ENCODE measurements around the gene PDPN. TPM values are rescaled to one million over a fixed set of nuclear protein-coding genes. Genes with fewer than 3 reads are reported as not detected.
A peak's percentile ranks its signal among the peaks of the same experiment; 100 is the strongest.

Gene PDPN
- total and polyA plus RNA-seq, 3 donors from 2014 or later, result 6.5 to 14.3 (median 8.7) TPM

GRCh38 chr1:13642306-13643004, 58.8 kb downstream of the PDPN start:
- intact Hi-C loops (cut with DNase I; ENCODE audit: low total_unique reads), result no loop called here
- H3K36me3 ChIP-seq (ENCODE audit: low read depth, missing control alignments), result no peaks in the 10 kb centered on the region
- 74 to 86% methylated on average over 3 of the region's 3 CpGs for WGBS, 2 donors
- H3K4me3 ChIP-seq, result no peak overlapping the region
- no peaks in the 10 kb centered on the region for H3K9me3 ChIP-seq
- H3K27ac ChIP-seq, result no peak overlapping the region
- peak; percentile 43 for DNase-seq
- H3K27me3 ChIP-seq, result no peaks in the 10 kb centered on the region
- no peaks in the 10 kb centered on the region for H3K4me1 ChIP-seq
- no peak for TF ChIP-seq POLR2A (IDR thresholded peaks at IDR 0.05)
- TF ChIP-seq CTCF (IDR thresholded peaks at IDR 0.05), result no peak

GRCh38 chr1:13643017-13643416, 59.4 kb downstream of the PDPN start:
- no peak for DNase-seq
- intact Hi-C loops (cut with DNase I; ENCODE audit: low total_unique reads), result no loop called here
- no peak for TF ChIP-seq CTCF (IDR thresholded peaks at IDR 0.05)
- TF ChIP-seq POLR2A (IDR thresholded peaks at IDR 0.05), result no peak
- no peak overlapping the region for H3K27ac ChIP-seq
- 80 to 89% methylated on average over 8 of the region's 8 CpGs for WGBS, 2 donors
- no peaks in the 10 kb centered on the region for H3K27me3 ChIP-seq
- H3K9me3 ChIP-seq, result no peaks in the 10 kb centered on the region
- no peaks in the 10 kb centered on the region for H3K36me3 ChIP-seq (ENCODE audit: low read depth, missing control alignments)
- no peaks in the 10 kb centered on the region for H3K4me1 ChIP-seq
- no peak overlapping the region for H3K4me3 ChIP-seq

- intact Hi-C loops (cut with DNase I; ENCODE audit: low total_unique reads), result no loop called here
- no peak overlapping the region for H3K4me3 ChIP-seq
- no peaks in the 10 kb centered on the region for H3K4me1 ChIP-seq
- H3K36me3 ChIP-seq (ENCODE audit: low read depth, missing control alignments), result no peaks in the 10 kb centered on the region
- whole genome bisulfite sequencing, 2 donors, result 86 to 89% methylated on average over 7 of the region's 7 CpGs
- no peaks in the 10 kb centered on the region for H3K9me3 ChIP-seq
- no peaks in the 10 kb centered on the region for H3K27me3 ChIP-seq
- no peak overlapping the region for H3K27ac ChIP-seq
- TF ChIP-seq CTCF (IDR thresholded peaks at IDR 0.05), result no peak
- TF ChIP-seq POLR2A (IDR thresholded peaks at IDR 0.05), result no peak
- DNase-seq, result no peak
Observed at GRCh38 chr1:13646521-13646920, 62.9 kb downstream of the PDPN start.

- 92 to 94% methylated on average over 3 of the region's 3 CpGs for WGBS, 2 donors
- H3K27ac ChIP-seq, result no peak overlapping the region
- H3K9me3 ChIP-seq, result no peaks in the 10 kb centered on the region
- no peak for DNase-seq
- H3K27me3 ChIP-seq, result no peaks in the 10 kb centered on the region
- H3K4me1 ChIP-seq, result no peaks in the 10 kb centered on the region
- no peak for TF ChIP-seq POLR2A (IDR thresholded peaks at IDR 0.05)
- TF ChIP-seq CTCF (IDR thresholded peaks at IDR 0.05), result no peak
- intact Hi-C loops (cut with DNase I; ENCODE audit: low total_unique reads), result no loop called here
- H3K4me3 ChIP-seq, result no peak overlapping the region
- H3K36me3 ChIP-seq (ENCODE audit: low read depth, missing control alignments), result no peaks in the 10 kb centered on the region
Observed at GRCh38 chr1:13651279-13651678, 67.6 kb downstream of the PDPN start.

- Histone ChIP-seq H3K27me3 (no peaks in the 10 kb centered on the region), H3K27ac (no peak overlapping the region), H3K9me3 (no peaks in the 10 kb centered on the region), H3K4me1 (no peaks in the 10 kb centered on the region), H3K4me3 (no peak overlapping the region), H3K36me3 (ENCODE audit: low read depth, missing control alignments) (no peaks in the 10 kb centered on the region)
- no peak for TF ChIP-seq CTCF (IDR thresholded peaks at IDR 0.05)
- no peak for TF ChIP-seq POLR2A (IDR thresholded peaks at IDR 0.05)
- 95 to 100% methylated on average over 1 of the region's 1 CpG for WGBS, 2 donors
- intact Hi-C loops (cut with DNase I; ENCODE audit: low total_unique reads), result no loop called here
- DNase-seq, result no peak
Observed at GRCh38 chr1:13652238-13652637, 68.6 kb downstream of the PDPN start.

Measured in testis (tissue), 3 donors.